HG02623 (cell line): Measurements from ENCODE around the gene SLC16A7.

Experiments used
- ATAC-seq: cut with Tn5 transposase; IDR thresholded peaks from one replicate; pipeline ENCODE4 v1.9.1; 2021; ENCODE audit warnings: moderate library complexity; ENCODE audit not compliant: unreplicated experiment

The SLC16A7 gene

DNA sequence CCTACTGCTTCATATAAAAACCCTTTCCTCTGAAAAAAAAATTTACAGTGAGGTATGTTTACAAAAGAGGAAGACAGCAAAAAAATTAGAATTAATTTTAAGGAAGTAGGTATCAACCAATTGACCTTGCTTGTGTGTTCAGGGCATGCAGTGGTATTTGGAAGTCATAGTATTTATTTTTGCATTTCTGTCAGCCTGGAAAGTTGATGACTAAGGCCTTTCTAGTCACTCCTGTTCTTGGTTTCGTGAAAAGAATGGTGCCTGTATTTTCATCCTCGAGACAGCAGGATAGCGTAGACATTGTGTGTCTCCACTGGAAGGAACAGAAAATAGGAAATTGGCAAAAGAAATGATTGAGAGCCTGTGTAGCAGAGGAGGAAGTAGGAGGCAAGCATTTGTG lies 24.5 kb downstream of the SLC16A7 start:
- no peak for ATAC-seq

DNA sequence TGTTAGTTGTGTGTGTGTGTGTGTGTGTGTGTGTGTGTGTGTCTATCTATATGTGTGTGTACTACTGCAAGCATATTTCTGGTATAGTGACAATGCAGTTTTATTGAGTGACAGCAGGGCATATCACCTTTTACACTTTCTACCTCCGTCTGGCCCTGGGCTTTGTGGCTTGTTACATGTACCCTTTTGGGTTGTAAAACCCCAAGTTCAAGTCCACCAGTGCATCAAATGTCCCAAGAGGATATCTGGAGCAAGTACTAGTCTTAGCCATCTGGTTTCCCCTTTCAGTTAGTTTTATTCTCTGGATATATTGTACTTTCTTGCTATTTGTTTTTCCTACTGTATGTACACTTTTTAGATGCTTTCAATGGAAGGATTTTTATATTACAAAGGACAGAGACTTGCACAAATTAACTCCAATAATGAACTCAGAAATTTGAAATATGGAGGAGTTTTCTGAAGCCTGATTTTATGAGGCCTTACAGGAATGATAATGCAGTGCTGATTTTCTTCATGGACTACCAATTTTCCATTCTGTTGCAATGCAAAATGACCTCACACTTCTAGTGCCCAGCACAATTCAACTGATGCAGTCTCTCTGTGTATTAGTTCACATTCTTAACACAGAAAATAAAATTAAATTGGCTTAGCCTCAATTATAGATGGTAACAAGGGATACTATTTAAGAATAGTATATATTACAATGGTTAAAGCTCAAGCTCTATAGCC lies 29.1 kb downstream of the SLC16A7 start:
- no peak for ATAC-seq

DNA sequence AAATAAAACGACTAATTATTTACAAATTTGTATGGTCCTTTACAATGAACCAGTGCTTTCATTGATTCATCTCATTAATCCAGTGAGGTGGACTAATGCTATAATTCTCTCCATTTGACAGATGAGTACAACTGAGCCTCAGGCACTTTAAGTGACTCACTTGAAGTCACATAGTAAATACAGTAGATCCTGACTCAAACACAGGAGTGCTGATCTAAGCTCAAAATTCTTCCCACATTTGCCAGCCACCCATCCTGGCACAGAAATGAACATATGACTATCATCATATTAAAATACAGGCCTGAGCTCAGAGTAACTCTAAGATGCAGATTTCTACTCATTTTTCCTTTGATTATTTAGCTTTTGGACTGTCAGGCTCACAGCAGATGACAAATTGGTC lies 30.6 kb downstream of the SLC16A7 start:
- no peak for ATAC-seq

DNA sequence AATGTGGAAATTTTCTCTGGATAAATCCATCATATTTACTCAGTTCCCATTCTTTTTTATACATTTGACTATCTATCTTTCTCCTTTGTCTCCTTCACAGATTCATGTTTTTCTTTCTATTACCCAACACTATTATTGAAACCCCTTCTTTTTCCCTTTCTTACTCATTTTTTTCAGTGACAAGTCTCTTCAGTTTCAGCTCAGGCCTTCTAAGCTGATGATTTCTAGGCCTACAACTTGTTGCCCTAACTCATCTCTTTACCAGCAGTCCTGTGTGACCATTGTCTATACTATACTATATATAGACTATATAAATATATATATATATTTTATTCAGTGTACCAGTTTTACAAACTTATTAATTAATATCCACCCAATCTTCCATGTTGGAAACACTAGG lies 31.8 kb downstream of the SLC16A7 start:
- ATAC-seq = no peak

DNA sequence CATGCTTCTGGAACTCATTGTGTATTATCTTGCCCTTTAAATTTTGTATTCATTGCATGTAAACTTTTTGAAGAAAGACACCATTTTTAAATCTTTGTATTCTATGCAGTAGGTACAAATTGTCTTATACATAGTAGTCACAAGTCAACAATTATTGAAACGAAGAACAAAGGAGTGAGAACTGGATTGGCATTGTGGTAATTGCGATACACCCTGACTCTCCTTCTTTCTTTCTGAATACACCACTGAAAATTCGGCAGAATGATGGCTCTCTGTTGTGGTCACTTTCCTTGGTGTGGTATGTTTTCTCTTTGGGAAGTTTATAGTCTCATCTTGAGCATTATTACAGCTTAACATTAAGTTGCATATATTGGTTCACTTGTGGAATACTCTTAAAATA lies 34.1 kb downstream of the SLC16A7 start:
- ATAC-seq = no peak

DNA sequence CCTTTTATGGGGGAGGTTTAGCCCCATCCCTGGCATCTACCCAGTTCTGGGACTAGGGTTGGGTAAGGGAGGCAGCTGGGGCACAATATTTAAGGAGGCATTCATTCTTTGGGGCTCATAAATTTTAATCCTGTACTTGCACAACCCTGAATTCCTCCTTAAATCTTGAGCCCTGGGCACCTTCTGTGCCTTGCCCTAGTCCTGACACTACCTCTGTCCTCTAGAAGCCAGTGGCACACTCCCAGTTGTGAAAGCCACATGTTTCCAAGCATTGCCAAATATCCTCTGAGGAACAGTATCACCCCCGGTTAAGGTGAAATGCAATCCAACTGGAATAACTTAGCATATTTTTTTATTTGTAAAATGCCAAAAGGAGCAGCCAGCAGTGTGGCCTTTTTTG lies 36.6 kb downstream of the SLC16A7 start:
- ATAC-seq = no peak

DNA sequence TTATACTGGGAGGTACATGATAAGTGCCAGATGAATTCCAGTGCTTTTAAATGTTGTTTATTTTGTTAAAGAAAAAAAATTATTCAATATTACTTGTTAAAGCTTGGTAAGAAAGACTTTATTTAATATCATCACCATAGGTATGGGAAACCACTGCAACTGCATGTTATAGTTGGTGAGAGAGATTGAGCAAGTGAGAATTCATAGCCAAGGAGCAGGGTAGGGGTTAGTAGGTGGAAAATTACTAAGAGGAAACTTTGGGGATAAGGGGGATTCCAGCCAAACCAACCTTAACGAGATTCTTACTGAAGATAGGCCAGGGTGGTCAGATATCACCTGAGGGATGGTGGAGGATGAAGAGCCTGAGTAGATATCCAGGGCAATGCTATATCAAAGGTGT lies 38.4 kb downstream of the SLC16A7 start:
- no peak for ATAC-seq

DNA sequence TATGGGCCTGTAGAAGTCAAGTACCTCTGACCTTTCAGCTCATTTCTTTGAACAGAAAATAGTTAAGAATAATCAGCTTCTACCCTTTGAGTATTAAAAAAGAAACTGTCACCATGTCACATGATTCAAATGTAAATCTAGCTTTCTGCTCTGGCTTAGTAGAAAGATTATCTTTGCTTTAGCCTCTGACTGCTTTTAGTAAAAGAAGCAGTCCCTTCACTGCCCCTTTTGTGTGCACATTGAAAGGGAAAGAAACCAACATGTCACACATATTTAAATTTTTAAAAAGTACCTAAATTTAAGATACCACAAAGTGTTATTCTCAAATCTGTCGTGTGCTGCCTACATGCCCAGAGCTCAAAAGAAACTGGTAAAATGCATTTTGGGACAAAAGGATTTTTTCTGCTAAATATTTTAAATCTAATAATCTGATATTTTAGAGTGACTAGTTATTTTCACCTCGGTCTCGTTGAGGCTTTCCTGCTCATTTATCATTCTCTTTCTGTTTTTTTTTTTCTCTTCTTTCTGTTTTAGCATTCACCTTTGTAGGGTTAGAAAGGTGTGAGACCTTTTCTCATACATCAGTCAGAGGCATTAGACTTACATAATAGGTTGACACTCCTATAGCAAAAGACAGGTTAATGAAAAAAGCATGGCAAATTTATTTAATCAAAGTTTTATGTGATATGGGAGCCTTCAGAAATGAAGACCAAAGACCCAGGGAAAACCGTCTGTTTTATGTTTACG lies 41.3 kb downstream of the SLC16A7 start:
- ATAC-seq = peak; percentile 59

DNA sequence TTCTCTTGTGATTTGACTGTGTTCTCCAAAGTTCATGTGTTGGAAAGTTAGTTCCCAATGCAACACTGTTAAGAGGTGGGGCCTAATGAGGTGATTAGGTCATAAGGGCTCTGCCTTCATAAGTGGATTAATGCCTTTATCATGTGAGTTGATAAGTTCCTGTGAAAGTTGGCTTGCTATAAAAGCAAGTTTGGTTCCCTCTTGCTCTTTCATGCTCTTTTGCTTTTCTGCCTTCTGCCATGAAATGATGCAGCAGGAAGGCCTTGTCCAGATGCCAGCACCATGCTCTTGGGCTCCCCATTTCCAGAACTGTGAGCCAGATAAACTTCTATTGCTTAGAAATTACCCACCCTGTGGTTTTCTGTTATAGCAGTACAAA lies 41.9 kb downstream of the SLC16A7 start:
- no peak for ATAC-seq

DNA sequence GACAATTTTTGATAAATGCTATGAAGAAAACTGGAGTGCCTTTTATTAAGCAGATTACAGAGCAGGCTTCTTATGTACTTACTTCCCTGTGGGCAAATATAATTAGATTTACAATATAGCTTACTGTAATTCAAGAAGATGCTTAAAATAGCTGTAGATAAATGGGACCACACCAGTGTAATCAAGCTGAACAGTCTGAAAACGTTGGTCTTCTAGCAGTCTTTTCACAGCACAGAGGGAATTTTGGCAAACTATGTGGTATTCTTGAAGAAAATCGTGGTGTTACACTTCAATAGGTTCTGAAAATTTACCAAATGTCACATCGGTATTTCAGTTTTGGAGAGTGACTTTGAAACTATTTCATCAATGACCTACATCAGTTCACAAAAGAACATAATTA lies 47.7 kb downstream of the SLC16A7 start:
- ATAC-seq = no peak

DNA sequence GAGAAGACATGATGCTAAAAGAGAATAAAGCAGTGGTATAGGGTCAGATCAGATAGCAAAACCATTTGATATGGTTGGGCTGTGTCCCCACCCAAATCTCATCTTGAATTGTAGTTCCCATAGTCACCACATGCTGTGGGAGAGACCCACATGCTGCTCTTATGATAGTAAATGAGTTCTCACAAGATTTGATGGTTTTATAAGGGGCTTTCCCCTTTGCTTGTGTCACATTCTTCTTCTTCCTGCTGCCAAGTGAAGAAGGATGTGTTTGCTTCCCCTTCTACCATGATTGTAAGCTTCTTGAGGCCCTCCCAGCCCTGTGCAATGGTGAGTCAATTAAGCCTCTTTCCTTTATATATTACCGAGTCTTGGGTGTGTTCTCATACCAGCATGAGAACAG lies 49.4 kb downstream of the SLC16A7 start:
- ATAC-seq = no peak

DNA sequence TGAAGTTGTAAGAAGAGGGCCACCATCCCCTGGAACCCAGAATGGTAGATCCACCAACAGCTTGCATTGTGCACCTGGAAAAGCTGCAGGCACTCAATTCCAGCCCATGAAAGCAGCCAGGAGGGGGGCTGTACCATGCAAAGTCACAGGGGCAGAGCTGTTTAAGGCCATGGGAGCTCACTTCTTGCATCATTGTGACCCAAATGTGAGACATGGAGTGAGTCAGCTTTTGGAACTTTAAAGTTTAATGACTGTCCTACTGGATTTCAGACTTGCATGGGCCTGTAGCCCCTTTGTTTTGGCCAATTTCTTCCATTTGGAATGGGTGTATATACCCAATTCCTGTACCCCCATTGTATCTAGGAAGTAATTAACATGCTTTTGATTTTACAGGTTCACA lies 50.8 kb downstream of the SLC16A7 start:
- no peak for ATAC-seq

DNA sequence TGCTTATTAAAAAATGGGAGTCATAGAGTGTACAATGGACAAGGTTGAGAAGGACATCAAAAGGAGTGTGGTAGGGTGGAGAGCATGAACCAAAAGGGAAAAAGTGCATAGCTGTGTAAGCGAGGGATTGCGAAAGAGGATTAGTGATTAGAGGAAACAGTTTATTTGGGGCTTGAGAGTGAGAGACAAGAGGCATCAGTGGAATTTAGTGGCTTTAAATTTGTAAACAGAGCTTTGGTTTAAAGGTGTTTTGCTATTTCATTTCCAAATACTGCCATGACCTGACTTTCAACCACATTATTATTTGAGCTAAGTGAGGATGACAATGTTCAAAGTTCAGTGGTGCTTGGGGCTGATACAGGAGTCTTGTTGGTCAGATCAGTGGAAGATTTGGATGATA lies 53.4 kb downstream of the SLC16A7 start:
- no peak for ATAC-seq

DNA sequence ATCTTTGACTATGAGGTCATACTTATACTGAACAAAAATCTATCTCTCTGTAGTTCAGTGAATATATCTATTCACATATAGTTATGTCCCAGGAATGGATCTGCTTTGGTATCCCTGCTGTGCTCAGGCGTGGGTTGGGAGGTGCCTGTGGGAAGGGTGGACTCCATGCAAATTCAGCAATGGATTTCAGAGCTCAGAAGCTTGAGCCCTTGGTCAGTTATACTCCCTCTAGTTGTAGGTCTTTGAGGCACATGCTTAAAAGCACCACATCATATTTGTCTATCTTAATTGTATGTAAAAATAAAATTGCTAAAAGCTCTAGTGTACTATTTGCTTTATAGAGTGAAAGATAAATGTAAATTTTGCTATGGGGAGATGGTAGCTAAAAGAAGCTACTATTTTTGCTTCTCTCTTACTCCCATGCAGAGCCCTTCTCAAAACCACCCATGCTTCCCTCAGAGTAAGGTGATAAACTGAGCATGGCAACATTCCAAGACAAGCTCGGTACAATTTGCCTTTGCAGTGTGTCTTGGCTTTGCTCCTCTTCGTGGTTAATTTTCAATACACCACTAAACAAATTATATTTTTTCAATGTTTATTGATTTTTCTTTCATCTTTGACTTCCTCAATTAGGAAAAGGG lies 54.9 kb downstream of the SLC16A7 start:
- no peak for ATAC-seq

DNA sequence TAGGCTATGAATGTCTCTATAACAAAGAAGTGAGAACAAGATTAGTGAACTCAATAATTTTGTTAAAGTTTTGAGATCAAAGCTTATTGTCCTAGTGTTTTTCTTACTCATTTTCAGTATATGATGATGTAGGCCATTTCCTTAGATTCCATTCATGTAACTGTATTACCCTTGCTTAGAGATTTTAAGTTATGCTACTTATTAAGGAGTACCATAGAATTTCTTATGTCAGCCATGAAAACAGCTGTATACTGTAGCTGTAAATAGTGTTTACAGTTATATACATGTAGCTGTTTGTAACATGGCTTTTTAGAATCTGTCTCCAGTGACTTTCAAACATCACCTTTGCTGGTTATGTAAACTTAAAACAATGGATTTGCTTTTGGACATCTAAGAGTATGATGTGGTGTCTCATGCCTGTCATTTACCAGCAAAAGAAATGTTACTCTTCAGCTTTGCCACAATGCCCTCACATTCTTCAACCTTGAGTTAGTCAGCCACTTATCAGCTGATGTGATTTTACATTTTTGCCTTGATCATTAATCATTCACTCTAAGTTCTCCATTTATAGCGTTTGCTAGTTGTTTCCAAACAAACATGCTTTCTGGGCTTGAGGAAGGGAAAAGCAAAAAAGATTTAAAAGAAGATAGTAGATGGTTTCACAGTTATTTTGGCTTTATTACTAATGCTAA lies 55.5 kb downstream of the SLC16A7 start:
- no peak for ATAC-seq

DNA sequence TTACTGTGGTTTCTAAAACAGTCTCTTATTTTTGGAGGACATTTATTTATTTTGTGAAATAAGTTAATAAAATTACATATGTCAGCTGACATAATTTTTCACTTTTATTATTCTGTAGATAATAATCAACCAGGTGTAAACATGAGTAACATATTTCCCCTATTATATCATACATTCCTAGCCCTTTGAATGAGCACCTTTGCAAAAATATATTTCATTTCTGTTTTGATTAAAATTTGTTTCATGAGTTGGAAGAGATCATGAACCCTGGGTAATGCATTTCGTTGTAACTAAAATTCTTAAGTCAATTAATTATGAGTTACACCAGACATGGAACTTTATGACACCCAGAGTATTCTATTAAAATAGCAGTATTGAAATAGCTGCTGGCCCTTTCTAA lies 56.3 kb downstream of the SLC16A7 start:
- no peak for ATAC-seq

DNA sequence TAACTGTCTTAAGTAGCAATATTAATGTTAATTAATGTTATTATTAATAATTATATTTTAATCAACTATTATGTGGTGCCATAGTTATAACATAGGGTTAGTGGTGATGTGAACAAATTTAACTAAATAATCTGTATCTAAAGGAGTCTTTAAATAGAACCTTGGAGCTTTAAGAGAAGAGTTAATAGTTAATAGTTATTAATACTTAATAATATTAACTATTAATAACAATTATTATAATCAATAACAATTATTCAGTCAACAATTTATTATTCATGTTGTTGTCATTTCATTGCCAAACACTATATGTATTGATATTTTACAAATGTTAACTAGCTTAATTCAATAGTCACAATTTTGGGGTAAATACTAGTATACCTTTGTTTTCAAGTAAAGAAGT lies 58.2 kb downstream of the SLC16A7 start:
- no peak for ATAC-seq

DNA sequence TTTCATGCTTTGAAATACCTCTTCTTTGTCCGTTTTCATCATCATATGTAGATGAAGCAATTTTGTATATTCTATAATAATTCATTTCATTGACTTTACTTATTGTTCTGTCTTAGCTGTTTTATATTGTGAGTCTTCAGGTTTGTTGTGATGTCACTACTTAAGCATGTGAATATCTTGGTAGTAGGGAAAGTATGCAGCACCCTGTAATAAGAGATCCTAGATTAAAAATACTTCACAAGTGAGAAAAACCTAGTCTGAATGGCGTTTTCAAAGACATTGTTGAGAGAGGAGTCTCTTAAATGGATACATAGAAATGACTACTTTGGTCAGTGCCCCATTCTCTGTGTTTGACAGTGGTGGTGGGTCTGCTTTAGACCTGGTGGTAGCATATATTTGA lies 61.4 kb downstream of the SLC16A7 start:
- ATAC-seq = no peak

DNA sequence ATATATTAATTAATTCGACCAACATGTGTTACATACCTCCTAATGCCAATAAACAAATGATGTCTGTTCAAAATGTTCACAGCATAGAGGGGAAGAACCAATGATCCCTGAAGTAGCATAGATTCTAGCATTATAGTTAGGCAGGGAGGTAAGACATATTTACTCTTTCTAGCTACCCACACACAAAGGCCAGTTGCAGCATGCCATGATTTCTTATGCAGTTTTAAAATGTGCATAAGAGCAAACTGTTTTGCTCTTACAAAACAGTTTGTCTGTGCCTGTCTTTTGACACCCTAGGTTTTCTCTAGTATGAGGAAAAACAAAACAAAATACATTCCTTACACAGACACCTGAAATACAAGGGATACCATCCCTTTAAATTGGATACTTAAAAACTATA lies 61.9 kb downstream of the SLC16A7 start:
- no peak for ATAC-seq

DNA sequence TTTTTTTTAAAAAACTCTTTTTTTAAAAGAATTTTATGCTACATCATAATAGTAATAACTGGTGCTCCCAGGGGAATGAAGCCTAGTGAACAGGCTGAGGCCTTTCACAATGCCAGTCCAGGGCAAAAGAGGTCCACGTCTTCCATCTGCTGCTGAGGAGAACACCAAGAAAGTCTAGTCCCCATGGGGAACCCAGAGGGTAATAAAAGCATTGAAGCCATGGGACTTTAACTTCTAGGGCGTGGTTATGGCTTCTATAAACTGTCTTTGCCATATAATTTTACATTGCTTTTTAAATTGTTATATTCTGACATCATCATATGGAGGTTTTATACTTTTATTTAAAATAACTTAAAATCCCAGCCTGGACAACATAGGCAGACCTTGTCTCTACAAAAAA lies 64.3 kb downstream of the SLC16A7 start:
- no peak for ATAC-seq

DNA sequence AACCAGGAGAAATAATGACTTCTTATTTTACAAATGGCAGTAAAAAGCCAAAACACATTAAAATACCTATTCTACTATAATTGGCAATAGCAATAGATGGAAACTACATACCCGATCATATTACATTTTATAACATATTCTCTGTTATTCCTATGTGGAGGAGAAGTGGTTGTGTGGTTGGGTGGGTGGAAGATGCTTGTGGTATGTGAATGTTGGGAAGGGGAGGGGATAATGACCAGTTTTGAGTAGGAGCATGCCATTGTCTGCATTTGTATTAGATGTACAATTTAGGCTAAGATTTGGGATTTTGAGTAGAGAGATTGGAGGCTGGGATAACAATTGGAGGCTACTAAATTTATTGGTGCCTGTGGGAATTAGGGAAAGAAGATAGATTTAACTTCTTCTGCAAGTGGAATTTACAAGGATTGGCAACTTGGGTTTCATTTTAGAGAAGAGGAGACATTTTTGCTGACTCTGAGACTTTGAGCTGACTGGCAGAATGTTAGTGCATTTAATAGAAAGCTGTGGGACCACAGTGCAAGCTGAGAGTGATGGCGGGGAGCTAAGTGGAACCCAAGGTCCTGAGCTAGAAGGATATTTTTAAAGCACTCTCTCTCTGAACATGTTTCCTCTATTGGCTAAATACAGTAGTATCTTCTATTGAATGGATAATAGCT lies 65.2 kb downstream of the SLC16A7 start:
- ATAC-seq = no peak
